ENCODE results near the gene RBM4. TPM values are rescaled to one million over a fixed set of nuclear protein-coding genes. Genes with fewer than 3 reads are reported as not detected.

The RBM4 gene
- total and polyA plus RNA-seq, 9 of the 15 experiments (the other 6 are each of a cell fraction or from before 2014, with no cell fraction given), result 81.6 to 233 (median 122) TPM

- TF ChIP-seq ZNF518B (CRISPR knock-in tag; IDR thresholded peaks at IDR 0.05), result 0 out of 2 replicates have a peak, but pooled peaks have one; percentile 15
- peak; percentile 54; the same call in 1 of the 2 replicates for TF ChIP-seq HINFP (tag; conservative IDR thresholded peaks at IDR 0.05; ENCODE audit: low read depth)
- peak; percentile 75; the same call in 1 of the 2 replicates for TF ChIP-seq THAP7 (CRISPR knock-in tag; IDR thresholded peaks at IDR 0.05)
- TF ChIP-seq NCOA1 (IDR thresholded peaks at IDR 0.05; ENCODE audit: low read depth), result peak; percentile 31; the same call in 1 of the 2 replicates
- no peak for TF ChIP-seq POLR3A (IDR thresholded peaks at IDR 0.05; ENCODE audit: borderline replicate concordance, extremely low read depth, insufficient read depth, insufficient read length)
- TF ChIP-seq ATF1 (CRISPR knock-in tag; IDR thresholded peaks at IDR 0.05), result no peak
- peak; percentile 89 for TF ChIP-seq ATF1 (tag; IDR thresholded peaks at IDR 0.05)
- TF ChIP-seq TFE3 (CRISPR knock-in tag; IDR thresholded peaks at IDR 0.05), result no peak
- TF ChIP-seq THRB (CRISPR knock-in tag; conservative IDR thresholded peaks at IDR 0.05), result peak; percentile 82
- no peak for TF ChIP-seq GABPA (tag; conservative IDR thresholded peaks at IDR 0.05; ENCODE audit: low read depth)
- TF ChIP-seq E2F8 (IDR thresholded peaks at IDR 0.05; ENCODE audit: low read depth, partially characterized antibody), result peak; percentile 68
- peak; percentile 89 for TF ChIP-seq NEUROD1 (IDR thresholded peaks at IDR 0.05; ENCODE audit: borderline replicate concordance, low read depth, low read length, partially characterized antibody)
- 0 out of 2 replicates have a peak, but pooled peaks have one; percentile 18 for TF ChIP-seq ZEB2 (IDR thresholded peaks at IDR 0.05)
- peak; percentile 63 for TF ChIP-seq SMAD4 (CRISPR knock-in tag; conservative IDR thresholded peaks at IDR 0.05)
Measured at GRCh38 chr11:66638177-66639065, at the start of gene RBM4 (continued).
